GM18505 (cell line): ENCODE measurements around the gene AP1G2.
A peak's percentile ranks its signal among the peaks of the same experiment; 100 is the strongest.

ENCODE experiments used
- ATAC-seq: cut with Tn5 transposase; IDR thresholded peaks from one replicate; pipeline ENCODE4 v1.9.1; 2021; ENCODE audit not compliant: unreplicated experiment
- POLR2A ChIP-seq: IDR thresholded peaks from 4 replicates; pipeline ENCODE4 v1.6.1; 2011; ENCODE audit warnings: borderline replicate concordance; ENCODE audit not compliant: insufficient read depth, insufficient read length; ENCODE audit errors: extremely low read depth

AP1G2 gene

GRCh38 chr14:23561259-23561658, 6.3 kb downstream of the AP1G2 start:
- TF ChIP-seq POLR2A = no peak
- no peak for ATAC-seq

GRCh38 chr14:23559926-23560520, 7.6 kb downstream of the AP1G2 start:
- ATAC-seq = no peak
- TF ChIP-seq POLR2A = no peak

GRCh38 chr14:23559010-23559925, 8.3 kb downstream of the AP1G2 start:
- no peak for ATAC-seq
- peak; percentile 19 for TF ChIP-seq POLR2A

- ATAC-seq = no peak
- TF ChIP-seq POLR2A = no peak
Measured at GRCh38 chr14:23558346-23559009, 9.1 kb downstream of the AP1G2 start.

- TF ChIP-seq POLR2A = no peak
- ATAC-seq = no peak
Measured at GRCh38 chr14:23557946-23558345, 9.6 kb downstream of the AP1G2 start.

GRCh38 chr14:23557521-23557920, 10.1 kb downstream of the AP1G2 start:
- peak; percentile 35 for TF ChIP-seq POLR2A
- ATAC-seq = no peak

- ATAC-seq = no peak
- TF ChIP-seq POLR2A = no peak
Measured at GRCh38 chr14:23556700-23557440, 10.7 kb downstream of the AP1G2 start.

- ATAC-seq = peak; percentile 81
- TF ChIP-seq POLR2A = peak; percentile 83
Measured at GRCh38 chr14:23555882-23556699, 11.5 kb downstream of the AP1G2 start, which contains the start of gene THTPA. TSS of gene THTPA (plus strand) at chr14:23556271. CDS start at chr14:23556758, 487 bp downstream.

GRCh38 chr14:23555533-23555881, 12.1 kb downstream of the AP1G2 start:
- TF ChIP-seq POLR2A = no peak
- no peak for ATAC-seq

GRCh38 chr14:23551266-23552028, 16.1 kb downstream of the AP1G2 start, which contains the start of gene ZFHX2:
TSS of gene ZFHX2 (minus strand) at chr14:23551765. CDS start at chr14:23535325, 16,440 bp downstream.
- peak; percentile 55 for ATAC-seq
- TF ChIP-seq POLR2A = no peak

GRCh38 chr14:23550812-23551265, 16.8 kb downstream of the AP1G2 start:
- no peak for ATAC-seq
- TF ChIP-seq POLR2A = no peak
